OCI-LY7 (cell line): Measurements from ENCODE around the gene DHRS1. TPM values are rescaled to one million over a fixed set of nuclear protein-coding genes. Genes with fewer than 3 reads are reported as not detected.

Experiments used
- BruUV-seq: library from RNA; stranded (reverse); fragments of 400-500 nt; replicated peaks from 2 replicates; lab custom pipeline; 2021; lab: Mats Ljungman, UMichigan
- CTCF ChIA-PET: fragments of 300-600 bp; sonication (Branson Sonifier 250); formaldehyde crosslinking; loops from one replicate; lab custom pipeline; 2022; ENCODE audit warnings: antibody characterized with exemption; ENCODE audit not compliant: unreplicated experiment; lab: Charles Lee
- POLR2A ChIA-PET: fragments of 300-600 bp; sonication (Branson Sonifier 250); formaldehyde crosslinking; loops from one replicate; lab custom pipeline; 2022; ENCODE audit warnings: antibody characterized with exemption; lab: Charles Lee
- DNase-seq: peaks from one replicate; pipeline ENCODE4 v3.0.0-alpha.2; 2015; ENCODE audit warnings: low spot score
- H2AFZ ChIP-seq: fragments of 200-600 bp; sonication (generic), shearing (Covaris generic); 2 replicates; pipeline ENCODE4 v1.6.1; 2014; ENCODE audit warnings: mild to moderate bottlenecking, antibody characterized with exemption, low read length, moderate library complexity
- H3K27ac ChIP-seq: fragments of 200-600 bp; sonication (generic); 2 replicates; pipeline ENCODE4 v1.5.1; 2014; ENCODE audit warnings: mixed run types, low read depth, mild to moderate bottlenecking, moderate library complexity, low read length, inconsistent platforms; ENCODE audit not compliant: poor library complexity, severe bottlenecking
- H3K36me3 ChIP-seq: fragments of 200-600 bp; sonication (generic); 2 replicates; pipeline ENCODE4 v1.6.1; 2014; ENCODE audit warnings: mild to moderate bottlenecking, antibody characterized with exemption, low read length, moderate library complexity, mixed read lengths; ENCODE audit not compliant: insufficient read depth
- H3K4me1 ChIP-seq: fragments of 200-600 bp; sonication (generic); 2 replicates; pipeline ENCODE4 v1.5.1; 2014; ENCODE audit warnings: mild to moderate bottlenecking, low read length; ENCODE audit not compliant: insufficient read depth, poor library complexity, severe bottlenecking
- H3K4me2 ChIP-seq: fragments of 200-600 bp; sonication (generic); 2 replicates; pipeline ENCODE4 v1.6.1; 2014; ENCODE audit warnings: mild to moderate bottlenecking, low read length
- H3K4me3 ChIP-seq: fragments of 200-600 bp; sonication (generic); 2 replicates; pipeline ENCODE4 v1.5.1; 2014; ENCODE audit warnings: mild to moderate bottlenecking, low read depth, low read length; ENCODE audit not compliant: poor library complexity, severe bottlenecking
- H3K79me2 ChIP-seq: fragments of 200-600 bp; sonication (generic); 2 replicates; pipeline ENCODE4 v1.6.1; 2016; ENCODE audit warnings: low read depth, mild to moderate bottlenecking, low read length, moderate library complexity, mixed read lengths; ENCODE audit not compliant: insufficient read depth
- H3K9me2 ChIP-seq: fragments of 200-600 bp; sonication (generic); 2 replicates; pipeline ENCODE4 v1.6.1; 2016; ENCODE audit warnings: mild to moderate bottlenecking, low read length, mixed read lengths; ENCODE audit not compliant: insufficient read depth
- H3K9me3 ChIP-seq: fragments of 200-600 bp; sonication (generic); 2 replicates; pipeline ENCODE4 v1.6.1; 2014; ENCODE audit warnings: mild to moderate bottlenecking, mixed run types, low read length, mixed read lengths
- H4K20me1 ChIP-seq: fragments of 200-600 bp; sonication (generic); 2 replicates; pipeline ENCODE4 v1.6.1; 2014; ENCODE audit warnings: mild to moderate bottlenecking, antibody characterized with exemption, low read length, moderate library complexity, mixed read lengths; ENCODE audit not compliant: insufficient read depth
- EZH2phosphoT487 ChIP-seq: fragments of 200-600 bp; sonication (generic); IDR thresholded peaks from 2 replicates; pipeline ENCODE4 v1.6.1; 2018; ENCODE audit warnings: low read depth, borderline replicate concordance, mild to moderate bottlenecking, mixed run types, antibody characterized with exemption, low read length, moderate library complexity, mixed read lengths
- intact Hi-C: fragments of 100-400 bp; cut with micrococcal nuclease; formaldehyde crosslinking; loops from one replicate; pipeline ENCODE4 v1.10.0; 2022; ENCODE audit not compliant: unreplicated experiment
- total RNA-seq, 2 experiments: library from RNA; depleted of rRNA in 1 of 2; stranded (reverse); fragments of >200 nt in 1 of 2; shearing (Covaris generic) in 1 of 2; gene quantifications; 2 replicates each; pipeline ENCODE4 v1.2.3, GENCODE V29; 2014 to 2022
- TF ChIP-seq, protein P1 (sequence below): fragments of 200-600 bp; sonication (generic); conservative IDR thresholded peaks from 2 replicates; pipeline ENCODE4 v1.5.1; 2014; ENCODE audit warnings: mild to moderate bottlenecking, antibody characterized with exemption, low read length, moderate library complexity, mixed read lengths

Gene DHRS1
- total RNA-seq, 2 experiments from 2014 or later, result 27.4 to 34.9 TPM

DNA sequence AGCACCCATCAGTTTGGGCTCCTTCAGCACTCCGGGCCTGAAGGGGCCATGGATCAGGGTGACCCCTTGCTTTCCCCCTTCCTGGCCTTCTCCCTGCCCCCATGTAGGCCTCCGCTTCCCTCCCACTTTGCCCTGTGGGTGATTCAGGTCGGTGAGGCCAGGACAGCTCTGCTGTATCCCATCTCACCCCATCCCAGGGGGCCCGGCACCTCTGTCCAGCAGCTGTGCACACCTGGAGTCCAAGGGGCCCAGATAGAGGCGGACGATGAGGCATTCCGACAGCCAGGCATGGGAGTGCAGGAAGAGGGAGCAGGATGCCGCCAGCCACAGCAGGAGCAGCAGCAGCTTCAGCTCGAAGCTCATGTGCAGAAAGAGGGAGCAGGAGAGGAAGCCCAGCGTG lies 23.1 kb upstream of the DHRS1 start:
- Histone ChIP-seq H3K4me2 (no peak overlapping the region), H3K9me3 (no peaks in the 10 kb centered on the region), H3K36me3 (no peaks in the 10 kb centered on the region), H3K27ac (no peak overlapping the region), H2AFZ (no peak overlapping the region), H3K4me3 (no peak overlapping the region), H3K79me2 (no peaks in the 10 kb centered on the region), H3K9me2 (no peaks in the 10 kb centered on the region), H3K4me1 (peaks cover 7% of the 10 kb centered on the region), H4K20me1 (no peaks in the 10 kb centered on the region)
- POLR2A ChIA-PET, result no interaction called here
- TF ChIP-seq, protein P1, sequence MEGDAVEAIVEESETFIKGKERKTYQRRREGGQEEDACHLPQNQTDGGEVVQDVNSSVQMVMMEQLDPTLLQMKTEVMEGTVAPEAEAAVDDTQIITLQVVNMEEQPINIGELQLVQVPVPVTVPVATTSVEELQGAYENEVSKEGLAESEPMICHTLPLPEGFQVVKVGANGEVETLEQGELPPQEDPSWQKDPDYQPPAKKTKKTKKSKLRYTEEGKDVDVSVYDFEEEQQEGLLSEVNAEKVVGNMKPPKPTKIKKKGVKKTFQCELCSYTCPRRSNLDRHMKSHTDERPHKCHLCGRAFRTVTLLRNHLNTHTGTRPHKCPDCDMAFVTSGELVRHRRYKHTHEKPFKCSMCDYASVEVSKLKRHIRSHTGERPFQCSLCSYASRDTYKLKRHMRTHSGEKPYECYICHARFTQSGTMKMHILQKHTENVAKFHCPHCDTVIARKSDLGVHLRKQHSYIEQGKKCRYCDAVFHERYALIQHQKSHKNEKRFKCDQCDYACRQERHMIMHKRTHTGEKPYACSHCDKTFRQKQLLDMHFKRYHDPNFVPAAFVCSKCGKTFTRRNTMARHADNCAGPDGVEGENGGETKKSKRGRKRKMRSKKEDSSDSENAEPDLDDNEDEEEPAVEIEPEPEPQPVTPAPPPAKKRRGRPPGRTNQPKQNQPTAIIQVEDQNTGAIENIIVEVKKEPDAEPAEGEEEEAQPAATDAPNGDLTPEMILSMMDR, result no peak
- TF ChIP-seq EZH2phosphoT487, result no peak
- BruUV-seq, result no TSS peak
- intact Hi-C loops, result no loop called here
- no peak for DNase-seq
- CTCF ChIA-PET, result interaction anchor here (0.6 kb wide), 2 partner anchors 15 to 121 kb away, joined by 3 read pairs; partner anchors contain the start of gene CIDEB

GRCh38 chr14:24321212-24321975 lies 21.8 kb upstream of the DHRS1 start:
- BruUV-seq, result no TSS peak

More at GRCh38 chr14:24321212-24321975, 21.8 kb upstream of the DHRS1 start:
- Histone ChIP-seq H3K9me3 (no peaks in the 10 kb centered on the region), H3K4me1 (no peaks in the 10 kb centered on the region), H3K79me2 (no peaks in the 10 kb centered on the region), H3K9me2 (no peaks in the 10 kb centered on the region), H4K20me1 (no peaks in the 10 kb centered on the region), H2AFZ (no peak overlapping the region), H3K36me3 (no peaks in the 10 kb centered on the region), H3K27ac (no peak overlapping the region), H3K4me2 (no peak overlapping the region), H3K4me3 (no peak overlapping the region)
- CTCF ChIA-PET, result no interaction called here
- POLR2A ChIA-PET, result no interaction called here
- DNase-seq, result no peak
- TF ChIP-seq EZH2phosphoT487, result no peak
- TF ChIP-seq, protein P1, result no peak
- intact Hi-C loops, result no loop called here
